ENCODE measurements around the gene MED31. TPM values are rescaled to one million over a fixed set of nuclear protein-coding genes. Genes with fewer than 3 reads are reported as not detected.

Gene MED31
- total RNA-seq, 1 experiment from 2014 or later, result 10.6 TPM

DNA sequence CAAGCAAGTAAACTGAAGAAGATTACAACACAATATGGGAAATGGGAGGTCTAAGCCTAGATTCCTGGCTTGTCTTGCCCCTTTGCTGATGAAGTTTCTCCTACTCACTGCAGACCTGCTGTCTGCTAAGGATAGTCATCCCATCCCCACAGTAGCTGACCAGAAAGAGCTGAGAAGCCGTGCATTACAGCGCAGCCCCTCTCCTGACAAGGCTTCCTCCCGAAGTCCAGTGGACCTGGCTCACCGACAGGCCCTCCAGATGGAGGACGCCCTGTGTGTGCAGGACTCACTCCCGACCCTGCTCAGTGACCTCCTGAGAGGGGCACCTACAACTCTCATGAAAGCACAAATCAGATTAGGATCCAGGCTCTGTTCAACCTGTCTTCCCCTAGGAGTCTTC is 46.3 kb downstream of the MED31 start:
- no peaks in the 10 kb centered on the region for H3K9me3 Mint-ChIP-seq
- ChIA-PET POLR2A (interaction anchor here (0.7 kb wide), 1 partner anchor 171 kb away, joined by 6 read pairs; the partner anchor contains the start of gene FBXO39), CTCF (no interaction called here)
- no peaks in the 10 kb centered on the region for H3K27me3 Mint-ChIP-seq (ENCODE audit: low read depth)
- TF ChIP-seq GTF2I (CRISPR knock-in tag; conservative IDR thresholded peaks at IDR 0.05), result no peak
- TF ChIP-seq ZBTB21 (CRISPR knock-in tag; IDR thresholded peaks at IDR 0.05; ENCODE audit: borderline replicate concordance), result no peak
- TF ChIP-seq NR2C2 (CRISPR knock-in tag; IDR thresholded peaks at IDR 0.05), result no peak
- TF ChIP-seq, protein P1, sequence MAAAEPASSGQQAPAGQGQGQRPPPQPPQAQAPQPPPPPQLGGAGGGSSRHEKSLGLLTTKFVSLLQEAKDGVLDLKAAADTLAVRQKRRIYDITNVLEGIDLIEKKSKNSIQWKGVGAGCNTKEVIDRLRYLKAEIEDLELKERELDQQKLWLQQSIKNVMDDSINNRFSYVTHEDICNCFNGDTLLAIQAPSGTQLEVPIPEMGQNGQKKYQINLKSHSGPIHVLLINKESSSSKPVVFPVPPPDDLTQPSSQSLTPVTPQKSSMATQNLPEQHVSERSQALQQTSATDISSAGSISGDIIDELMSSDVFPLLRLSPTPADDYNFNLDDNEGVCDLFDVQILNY (CRISPR knock-in tag; IDR thresholded peaks at IDR 0.05), result no peak
- TF ChIP-seq NFYB (CRISPR knock-in tag; conservative IDR thresholded peaks at IDR 0.05; ENCODE audit: low read depth), result no peak
- TF ChIP-seq FOXJ3 (CRISPR knock-in tag; IDR thresholded peaks at IDR 0.05; ENCODE audit: borderline replicate concordance), result no peak
- TF ChIP-seq, protein P2, sequence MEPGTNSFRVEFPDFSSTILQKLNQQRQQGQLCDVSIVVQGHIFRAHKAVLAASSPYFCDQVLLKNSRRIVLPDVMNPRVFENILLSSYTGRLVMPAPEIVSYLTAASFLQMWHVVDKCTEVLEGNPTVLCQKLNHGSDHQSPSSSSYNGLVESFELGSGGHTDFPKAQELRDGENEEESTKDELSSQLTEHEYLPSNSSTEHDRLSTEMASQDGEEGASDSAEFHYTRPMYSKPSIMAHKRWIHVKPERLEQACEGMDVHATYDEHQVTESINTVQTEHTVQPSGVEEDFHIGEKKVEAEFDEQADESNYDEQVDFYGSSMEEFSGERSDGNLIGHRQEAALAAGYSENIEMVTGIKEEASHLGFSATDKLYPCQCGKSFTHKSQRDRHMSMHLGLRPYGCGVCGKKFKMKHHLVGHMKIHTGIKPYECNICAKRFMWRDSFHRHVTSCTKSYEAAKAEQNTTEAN (CRISPR knock-in tag; IDR thresholded peaks at IDR 0.05), result no peak
- TF ChIP-seq ZNF416 (CRISPR knock-in tag; IDR thresholded peaks at IDR 0.05), result no peak
- TF ChIP-seq ATF1 (CRISPR knock-in tag; IDR thresholded peaks at IDR 0.05), result no peak
- TF ChIP-seq, protein P3, sequence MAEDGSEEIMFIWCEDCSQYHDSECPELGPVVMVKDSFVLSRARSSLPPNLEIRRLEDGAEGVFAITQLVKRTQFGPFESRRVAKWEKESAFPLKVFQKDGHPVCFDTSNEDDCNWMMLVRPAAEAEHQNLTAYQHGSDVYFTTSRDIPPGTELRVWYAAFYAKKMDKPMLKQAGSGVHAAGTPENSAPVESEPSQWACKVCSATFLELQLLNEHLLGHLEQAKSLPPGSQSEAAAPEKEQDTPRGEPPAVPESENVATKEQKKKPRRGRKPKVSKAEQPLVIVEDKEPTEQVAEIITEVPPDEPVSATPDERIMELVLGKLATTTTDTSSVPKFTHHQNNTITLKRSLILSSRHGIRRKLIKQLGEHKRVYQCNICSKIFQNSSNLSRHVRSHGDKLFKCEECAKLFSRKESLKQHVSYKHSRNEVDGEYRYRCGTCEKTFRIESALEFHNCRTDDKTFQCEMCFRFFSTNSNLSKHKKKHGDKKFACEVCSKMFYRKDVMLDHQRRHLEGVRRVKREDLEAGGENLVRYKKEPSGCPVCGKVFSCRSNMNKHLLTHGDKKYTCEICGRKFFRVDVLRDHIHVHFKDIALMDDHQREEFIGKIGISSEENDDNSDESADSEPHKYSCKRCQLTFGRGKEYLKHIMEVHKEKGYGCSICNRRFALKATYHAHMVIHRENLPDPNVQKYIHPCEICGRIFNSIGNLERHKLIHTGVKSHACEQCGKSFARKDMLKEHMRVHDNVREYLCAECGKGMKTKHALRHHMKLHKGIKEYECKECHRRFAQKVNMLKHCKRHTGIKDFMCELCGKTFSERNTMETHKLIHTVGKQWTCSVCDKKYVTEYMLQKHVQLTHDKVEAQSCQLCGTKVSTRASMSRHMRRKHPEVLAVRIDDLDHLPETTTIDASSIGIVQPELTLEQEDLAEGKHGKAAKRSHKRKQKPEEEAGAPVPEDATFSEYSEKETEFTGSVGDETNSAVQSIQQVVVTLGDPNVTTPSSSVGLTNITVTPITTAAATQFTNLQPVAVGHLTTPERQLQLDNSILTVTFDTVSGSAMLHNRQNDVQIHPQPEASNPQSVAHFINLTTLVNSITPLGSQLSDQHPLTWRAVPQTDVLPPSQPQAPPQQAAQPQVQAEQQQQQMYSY (CRISPR knock-in tag; IDR thresholded peaks at IDR 0.05), result no peak
- TF ChIP-seq, protein P4, sequence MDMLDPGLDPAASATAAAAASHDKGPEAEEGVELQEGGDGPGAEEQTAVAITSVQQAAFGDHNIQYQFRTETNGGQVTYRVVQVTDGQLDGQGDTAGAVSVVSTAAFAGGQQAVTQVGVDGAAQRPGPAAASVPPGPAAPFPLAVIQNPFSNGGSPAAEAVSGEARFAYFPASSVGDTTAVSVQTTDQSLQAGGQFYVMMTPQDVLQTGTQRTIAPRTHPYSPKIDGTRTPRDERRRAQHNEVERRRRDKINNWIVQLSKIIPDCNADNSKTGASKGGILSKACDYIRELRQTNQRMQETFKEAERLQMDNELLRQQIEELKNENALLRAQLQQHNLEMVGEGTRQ (CRISPR knock-in tag; IDR thresholded peaks at IDR 0.05), result no peak
- ATAC-seq (no peak), DNase-seq (ENCODE audit: low spot score) (no peak)
- no peak overlapping the region for H3K4me3 Mint-ChIP-seq
- no peaks in the 10 kb centered on the region for H3K4me1 Mint-ChIP-seq
- peaks cover 42% of the 10 kb centered on the region for H3K36me3 Mint-ChIP-seq
- no peak overlapping the region for H3K27ac Mint-ChIP-seq

DNA sequence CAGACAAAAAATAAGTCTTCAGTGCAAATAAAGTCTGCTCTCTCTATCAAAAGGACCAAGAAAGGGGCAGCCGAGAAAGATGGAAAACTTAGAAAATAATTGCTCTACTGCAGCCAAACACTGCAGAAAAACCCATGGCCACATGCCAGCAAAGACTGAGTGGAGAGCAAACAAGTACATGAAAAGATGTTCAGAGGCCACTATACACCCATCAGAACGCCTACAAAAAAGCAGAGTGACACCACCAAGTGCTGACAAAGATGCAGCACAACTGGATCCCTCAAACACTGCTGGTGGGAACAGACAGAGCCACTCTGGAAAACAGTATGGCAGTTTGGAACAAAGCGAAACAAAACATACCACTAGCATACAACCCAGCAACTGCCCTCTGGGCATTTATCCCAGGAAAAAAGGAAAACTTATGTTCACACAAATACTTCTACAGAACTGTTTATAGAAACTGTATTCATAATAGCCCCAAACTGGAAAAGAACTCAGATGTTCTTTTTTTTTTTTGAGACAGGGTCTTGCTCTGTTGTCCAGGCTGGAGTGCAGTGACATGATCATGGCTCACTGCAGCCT is 47.6 kb downstream of the MED31 start:
- TF ChIP-seq ZNF263 (CRISPR knock-in tag; IDR thresholded peaks at IDR 0.05; ENCODE audit: low read depth) (no peak), ZBTB21 (CRISPR knock-in tag; IDR thresholded peaks at IDR 0.05; ENCODE audit: borderline replicate concordance) (no peak), TEAD4 (CRISPR knock-in tag; IDR thresholded peaks at IDR 0.05) (no peak), RORB (CRISPR knock-in tag; IDR thresholded peaks at IDR 0.05) (no peak), GRHL2 (CRISPR knock-in tag; IDR thresholded peaks at IDR 0.05; ENCODE audit: insufficient replicate concordance, severe bottlenecking) (no peak), ZNF671 (CRISPR knock-in tag; IDR thresholded peaks at IDR 0.05) (no peak), ETV6 (CRISPR knock-in tag; IDR thresholded peaks at IDR 0.05) (no peak)
- TF ChIP-seq, protein P3 (CRISPR knock-in tag; IDR thresholded peaks at IDR 0.05), result no peak
- TF ChIP-seq, protein P5, sequence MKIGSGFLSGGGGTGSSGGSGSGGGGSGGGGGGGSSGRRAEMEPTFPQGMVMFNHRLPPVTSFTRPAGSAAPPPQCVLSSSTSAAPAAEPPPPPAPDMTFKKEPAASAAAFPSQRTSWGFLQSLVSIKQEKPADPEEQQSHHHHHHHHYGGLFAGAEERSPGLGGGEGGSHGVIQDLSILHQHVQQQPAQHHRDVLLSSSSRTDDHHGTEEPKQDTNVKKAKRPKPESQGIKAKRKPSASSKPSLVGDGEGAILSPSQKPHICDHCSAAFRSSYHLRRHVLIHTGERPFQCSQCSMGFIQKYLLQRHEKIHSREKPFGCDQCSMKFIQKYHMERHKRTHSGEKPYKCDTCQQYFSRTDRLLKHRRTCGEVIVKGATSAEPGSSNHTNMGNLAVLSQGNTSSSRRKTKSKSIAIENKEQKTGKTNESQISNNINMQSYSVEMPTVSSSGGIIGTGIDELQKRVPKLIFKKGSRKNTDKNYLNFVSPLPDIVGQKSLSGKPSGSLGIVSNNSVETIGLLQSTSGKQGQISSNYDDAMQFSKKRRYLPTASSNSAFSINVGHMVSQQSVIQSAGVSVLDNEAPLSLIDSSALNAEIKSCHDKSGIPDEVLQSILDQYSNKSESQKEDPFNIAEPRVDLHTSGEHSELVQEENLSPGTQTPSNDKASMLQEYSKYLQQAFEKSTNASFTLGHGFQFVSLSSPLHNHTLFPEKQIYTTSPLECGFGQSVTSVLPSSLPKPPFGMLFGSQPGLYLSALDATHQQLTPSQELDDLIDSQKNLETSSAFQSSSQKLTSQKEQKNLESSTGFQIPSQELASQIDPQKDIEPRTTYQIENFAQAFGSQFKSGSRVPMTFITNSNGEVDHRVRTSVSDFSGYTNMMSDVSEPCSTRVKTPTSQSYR (CRISPR knock-in tag; IDR thresholded peaks at IDR 0.05), result no peak
- ChIA-PET CTCF (no interaction called here), POLR2A (no interaction called here)
- no peak for DNase-seq (ENCODE audit: low spot score)
- H3K27ac Mint-ChIP-seq, result no peak overlapping the region
- no peaks in the 10 kb centered on the region for H3K4me1 Mint-ChIP-seq
- H3K4me3 Mint-ChIP-seq, result no peak overlapping the region
- peaks cover 35% of the 10 kb centered on the region for H3K36me3 Mint-ChIP-seq
- no peaks in the 10 kb centered on the region for H3K27me3 Mint-ChIP-seq (ENCODE audit: low read depth)
- no peak for ATAC-seq
- H3K9me3 Mint-ChIP-seq, result no peaks in the 10 kb centered on the region
